Body of pancreas (tissue), 4 donors: ENCODE measurements around the gene C4A.

ENCODE experiments used
- CTCF ChIP-seq, 7 experiments: fragments of 450-650 bp in 4 of 7; fragments of 200-600 bp in 3 of 7; sonication (generic) in 3 of 7; IDR thresholded peaks; one replicate each; pipeline ENCODE4 v1.5.1; 2016 to 2019; ENCODE audit warnings: antibody characterized with exemption in 7 of 7
- POLR2A ChIP-seq, 3 donors: fragments of 450-650 bp; IDR thresholded peaks; one replicate each; pipeline ENCODE4 v1.6.1; 2016; ENCODE audit warnings: antibody characterized with exemption in 3 of 3, mild to moderate bottlenecking in 2 of 3

- TF ChIP-seq CTCF (IDR thresholded peaks at IDR 0.05) (peak; percentile 76 to 91 (median 85)), POLR2A (IDR thresholded peaks at IDR 0.05) (no peak)
These were observed 66.3 kb downstream of the C4A start for GRCh38 chr6:32047855-32048766.
